EH (cell line): ENCODE data around the gene UNC93B1.
"Not testable (repeated sequence)": the region's sequence is repeated elsewhere in the genome, so short reads cannot be mapped to it uniquely, and the experiment has no call there.

Experiments
- DNase-seq: peaks from one replicate; pipeline ENCODE4 v3.0.0-alpha.2; 2015; ENCODE audit warnings: low read depth

UNC93B1 gene

GRCh38 chr11:67991347-67992121, 12.4 kb downstream of the UNC93B1 start:
- not testable (repeated sequence) for DNase-seq

DNA sequence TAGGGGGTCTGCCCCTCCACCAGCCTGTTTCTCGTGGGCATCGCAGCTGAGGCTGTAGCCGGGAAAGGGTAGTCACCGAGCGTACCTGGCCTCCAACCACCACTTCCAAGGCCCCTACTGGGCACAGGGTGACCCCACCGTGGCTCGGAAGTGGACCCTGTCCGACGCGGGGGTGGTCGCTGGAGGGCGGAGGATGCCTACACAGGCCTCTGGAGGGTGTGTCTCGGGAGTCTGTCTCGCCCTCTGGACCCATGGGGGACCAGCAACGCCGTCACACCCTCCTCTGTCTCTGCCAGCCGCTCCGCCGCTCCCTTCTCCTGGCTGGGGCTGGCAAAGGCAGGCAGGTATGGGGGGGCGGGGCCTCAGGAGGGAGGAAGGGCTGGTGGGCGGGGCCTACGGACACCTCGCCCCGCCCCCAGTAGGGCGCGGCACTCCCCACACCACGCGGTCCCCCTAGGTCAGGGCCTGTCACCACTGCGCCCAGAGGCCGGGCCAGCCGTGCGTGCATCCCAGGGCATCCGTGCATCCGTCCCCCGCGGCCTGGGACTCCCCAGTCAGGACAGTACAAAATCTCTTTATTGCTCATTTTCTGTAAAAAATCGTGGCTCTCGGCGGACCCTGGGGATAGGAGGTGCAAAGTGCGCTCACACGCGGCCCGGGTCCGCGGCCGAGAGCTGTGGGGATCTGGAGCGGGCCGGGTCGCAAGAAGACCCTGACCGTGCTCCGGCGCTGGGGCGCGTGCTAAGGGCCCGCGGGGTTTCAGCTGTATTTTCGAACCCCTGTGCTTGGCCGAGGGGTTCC, 13.2 kb downstream of the UNC93B1 start:
- not testable (repeated sequence) for DNase-seq

- DNase-seq = not testable (repeated sequence)
Observed at GRCh38 chr11:67985302-67985701, 18.6 kb downstream of the UNC93B1 start.

- no peak for DNase-seq
Observed at GRCh38 chr11:67983951-67984350, 19.9 kb downstream of the UNC93B1 start.

DNA sequence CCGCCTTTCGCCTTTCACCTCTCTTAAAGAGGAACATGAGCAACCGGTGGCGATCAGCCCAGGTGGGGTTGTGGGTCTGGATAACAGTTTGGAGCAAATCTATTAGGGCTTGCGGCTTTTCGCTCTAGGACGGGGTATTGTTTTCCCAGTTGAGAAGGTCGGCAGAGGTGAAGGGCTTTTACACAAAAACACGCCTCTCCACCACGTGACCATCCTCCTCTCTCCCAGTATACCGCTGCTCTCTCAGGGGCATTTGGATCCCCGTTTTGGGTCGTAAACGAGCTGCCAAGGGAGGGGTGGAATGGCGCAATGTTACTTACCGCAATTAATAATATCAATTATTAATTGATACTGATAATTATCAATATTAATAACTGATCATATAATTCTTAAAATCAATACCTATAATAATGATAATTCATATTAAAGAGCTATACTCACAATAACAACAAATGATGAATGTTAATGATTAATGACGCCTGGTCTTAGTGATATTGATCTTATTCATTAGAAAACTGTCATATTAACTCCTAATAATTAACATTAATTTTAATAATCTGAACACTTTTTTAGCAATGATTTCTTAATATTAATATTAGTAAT, 21.5 kb downstream of the UNC93B1 start:
- not testable (repeated sequence) for DNase-seq

DNA sequence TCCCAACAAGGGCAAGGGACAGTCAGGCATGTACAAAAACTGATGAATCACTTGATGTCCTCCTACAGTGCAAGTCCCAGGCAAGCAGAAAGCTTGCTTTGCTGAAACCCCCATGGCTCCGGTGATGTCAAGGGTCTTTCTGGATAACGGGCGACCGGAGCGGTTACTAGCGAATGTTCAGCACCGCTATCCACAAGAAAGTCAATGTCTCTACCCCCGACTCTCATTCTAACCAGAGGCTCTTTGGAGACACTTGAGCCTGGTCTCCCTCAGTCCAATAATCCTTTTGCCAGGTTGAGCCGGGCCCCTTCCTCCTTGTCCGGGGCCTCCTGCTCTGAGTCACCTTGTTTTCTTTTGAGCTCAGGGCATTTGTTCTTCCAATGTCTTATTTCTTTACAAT, 22.7 kb downstream of the UNC93B1 start:
- not testable (repeated sequence) for DNase-seq

- not testable (repeated sequence) for DNase-seq
Observed at GRCh38 chr11:67978766-67979418, 25.0 kb downstream of the UNC93B1 start.

GRCh38 chr11:67974746-67975145, 29.2 kb downstream of the UNC93B1 start:
- not testable (repeated sequence) for DNase-seq

- DNase-seq = not testable (repeated sequence)
Observed at GRCh38 chr11:67965830-67966348, 38.0 kb downstream of the UNC93B1 start.

DNA sequence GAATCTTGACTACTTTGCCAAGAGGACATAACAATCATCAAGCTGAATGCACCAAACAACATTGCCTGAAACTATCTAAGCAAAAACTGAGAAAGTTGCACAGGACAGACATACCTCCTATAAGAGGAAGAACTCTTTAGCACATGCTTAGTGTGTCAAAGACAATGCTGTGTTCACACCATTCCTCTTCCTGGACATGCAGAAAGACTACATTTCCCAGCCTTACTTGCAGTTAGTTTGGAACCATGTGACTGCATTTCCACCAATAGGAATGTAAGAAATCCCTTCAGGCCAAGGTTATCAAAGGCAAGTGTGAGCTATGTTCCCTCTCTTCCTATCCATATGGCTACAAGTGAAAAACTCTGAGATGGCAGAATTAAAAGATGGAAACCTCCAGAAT, 39.2 kb downstream of the UNC93B1 start:
- not testable (repeated sequence) for DNase-seq

- not testable (repeated sequence) for DNase-seq
Observed at GRCh38 chr11:67963879-67964278, 40.0 kb downstream of the UNC93B1 start.

GRCh38 chr11:67963217-67963616, 40.7 kb downstream of the UNC93B1 start:
- not testable (repeated sequence) for DNase-seq

GRCh38 chr11:67956236-67956635, 47.7 kb downstream of the UNC93B1 start:
- not testable (repeated sequence) for DNase-seq

DNA sequence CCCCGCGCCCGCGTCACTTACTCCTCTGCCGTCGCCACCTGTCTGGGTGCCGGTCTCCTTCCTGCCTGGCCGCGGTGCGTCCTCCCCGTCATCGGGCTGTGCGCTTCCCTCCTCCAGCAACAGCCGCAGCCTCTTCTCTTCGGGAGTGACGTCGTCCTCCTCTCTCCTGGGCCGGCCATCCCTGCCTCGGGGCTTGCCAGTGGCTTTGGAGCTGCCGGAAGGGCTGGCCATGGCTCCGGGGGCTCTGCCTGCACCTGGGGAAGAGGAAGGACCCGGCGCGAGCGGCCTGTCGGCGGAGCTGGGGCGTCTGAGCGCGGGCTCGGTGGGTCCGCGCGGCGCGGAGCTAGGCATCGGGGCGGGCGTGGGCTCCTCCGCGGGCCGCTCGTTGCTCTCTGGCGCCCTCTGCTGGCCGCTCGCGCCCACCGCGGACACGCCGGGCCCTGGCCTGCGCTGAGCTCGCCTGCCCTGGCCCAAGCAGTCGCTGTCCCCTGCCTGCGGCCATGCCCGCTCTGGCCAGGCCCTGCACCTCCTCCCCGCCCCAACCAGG, 48.4 kb downstream of the UNC93B1 start:
- peak; percentile 63 for DNase-seq

- not testable (repeated sequence) for DNase-seq
Observed at GRCh38 chr11:67954971-67955370, 48.9 kb downstream of the UNC93B1 start.

DNA sequence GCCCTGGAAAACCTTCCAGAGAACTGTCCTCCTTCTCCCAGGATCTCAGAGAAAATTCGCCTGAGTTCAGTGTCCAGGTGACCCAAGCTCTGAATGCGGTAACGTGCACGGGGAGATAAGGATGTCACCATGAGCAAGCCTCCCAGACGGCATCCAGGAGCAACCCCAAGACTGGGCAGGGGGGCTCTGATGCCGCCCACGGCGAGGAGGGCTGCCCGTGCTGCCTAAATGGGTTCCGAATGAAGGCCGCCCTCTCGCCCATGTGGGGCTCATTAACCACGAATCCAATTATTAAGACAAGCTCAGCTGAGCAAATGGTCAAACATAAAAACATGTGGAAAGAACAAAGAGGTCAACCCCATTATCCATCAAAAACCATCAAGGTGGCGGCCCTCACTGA, 49.6 kb downstream of the UNC93B1 start:
- DNase-seq = not testable (repeated sequence)

DNA sequence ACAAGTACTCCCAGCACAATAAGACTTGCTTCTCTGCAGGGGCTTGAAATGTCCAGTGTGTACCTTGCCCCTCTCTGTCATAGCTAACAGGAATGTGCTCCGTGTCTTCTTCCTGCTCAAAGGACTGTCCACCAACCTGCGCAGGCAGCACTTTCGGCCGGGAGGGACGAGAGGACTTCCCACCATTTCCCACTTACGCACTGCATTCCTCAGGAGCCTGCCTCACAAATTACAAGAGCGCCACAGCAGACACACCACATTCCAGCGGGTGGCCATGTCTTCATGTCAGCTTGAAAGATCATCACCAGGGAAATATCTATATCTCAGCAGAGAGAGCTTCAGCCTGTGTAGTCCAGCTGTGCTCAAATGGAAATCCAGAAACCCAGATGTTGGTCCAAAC, 53.2 kb downstream of the UNC93B1 start:
- peak; percentile 7 for DNase-seq

DNA sequence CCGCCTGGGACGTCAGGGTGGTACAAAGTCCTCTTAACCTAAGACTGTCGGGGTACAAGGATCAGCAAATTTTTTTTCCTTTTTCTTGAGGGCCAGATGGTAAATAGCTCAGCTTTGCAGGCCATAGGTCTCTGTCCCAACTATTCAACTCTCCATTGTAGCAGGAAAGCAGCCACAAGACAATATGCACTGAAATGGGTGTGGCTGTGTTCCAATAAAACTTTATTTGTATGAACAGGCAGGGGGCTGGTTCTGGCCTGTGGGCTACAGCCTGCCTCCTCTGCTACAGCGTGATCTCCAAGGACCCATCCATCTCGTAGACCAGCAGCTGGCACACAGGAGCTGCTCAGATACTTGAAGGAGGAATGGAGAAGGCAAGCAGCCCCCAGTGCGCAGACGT, 56.1 kb downstream of the UNC93B1 start:
- not testable (repeated sequence) for DNase-seq

GRCh38 chr11:67946403-67946802, 57.5 kb downstream of the UNC93B1 start:
- DNase-seq = not testable (repeated sequence)

GRCh38 chr11:67943406-67943805, 60.5 kb downstream of the UNC93B1 start:
- not testable (repeated sequence) for DNase-seq
